ENCODE data around the gene PRDX5.

DNA sequence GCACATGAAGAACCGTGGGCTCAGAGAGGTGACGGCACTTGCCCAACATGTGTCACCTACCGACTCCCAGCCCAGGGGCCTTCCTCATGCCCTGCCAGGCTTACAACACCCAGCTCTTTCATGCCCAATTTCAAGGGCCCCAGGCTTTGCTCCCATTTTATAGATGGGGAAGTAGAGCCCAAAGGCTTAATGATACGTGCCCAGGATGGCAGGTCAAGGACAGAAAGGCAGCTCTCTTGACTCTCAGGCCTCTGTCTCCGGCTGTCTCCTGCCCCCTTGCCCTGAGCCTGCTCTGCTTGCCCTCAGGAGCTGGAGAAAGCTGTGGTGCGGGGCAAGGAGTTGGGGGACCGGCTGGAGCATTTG, 31.1 kb downstream of the PRDX5 start:
- TF ChIP-seq, protein P1, sequence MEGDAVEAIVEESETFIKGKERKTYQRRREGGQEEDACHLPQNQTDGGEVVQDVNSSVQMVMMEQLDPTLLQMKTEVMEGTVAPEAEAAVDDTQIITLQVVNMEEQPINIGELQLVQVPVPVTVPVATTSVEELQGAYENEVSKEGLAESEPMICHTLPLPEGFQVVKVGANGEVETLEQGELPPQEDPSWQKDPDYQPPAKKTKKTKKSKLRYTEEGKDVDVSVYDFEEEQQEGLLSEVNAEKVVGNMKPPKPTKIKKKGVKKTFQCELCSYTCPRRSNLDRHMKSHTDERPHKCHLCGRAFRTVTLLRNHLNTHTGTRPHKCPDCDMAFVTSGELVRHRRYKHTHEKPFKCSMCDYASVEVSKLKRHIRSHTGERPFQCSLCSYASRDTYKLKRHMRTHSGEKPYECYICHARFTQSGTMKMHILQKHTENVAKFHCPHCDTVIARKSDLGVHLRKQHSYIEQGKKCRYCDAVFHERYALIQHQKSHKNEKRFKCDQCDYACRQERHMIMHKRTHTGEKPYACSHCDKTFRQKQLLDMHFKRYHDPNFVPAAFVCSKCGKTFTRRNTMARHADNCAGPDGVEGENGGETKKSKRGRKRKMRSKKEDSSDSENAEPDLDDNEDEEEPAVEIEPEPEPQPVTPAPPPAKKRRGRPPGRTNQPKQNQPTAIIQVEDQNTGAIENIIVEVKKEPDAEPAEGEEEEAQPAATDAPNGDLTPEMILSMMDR (IDR thresholded peaks at IDR 0.05) = no peak
- no peak for TF ChIP-seq POLR2AphosphoS5 (IDR thresholded peaks at IDR 0.05)

All from transverse colon (tissue), 4 donors.